ENCODE data around the gene CHTF18. TPM values are rescaled to one million over a fixed set of nuclear protein-coding genes. Genes with fewer than 3 reads are reported as not detected.

CHTF18 gene
- total RNA-seq, 1 donor from 2014 or later: 49.7 TPM

- TF ChIP-seq CTCF (conservative IDR thresholded peaks at IDR 0.05; ENCODE audit: low read depth, low read length): no peak
Observed at GRCh38 chr16:764848-765487, 23.5 kb upstream of the CHTF18 start.

GRCh38 chr16:765488-765865 lies 22.9 kb upstream of the CHTF18 start:
- DNase-seq (ENCODE audit: low read depth): no peak
- H3K4me3 ChIP-seq (ENCODE audit: low read depth, low read length): no peak overlapping the region
- no peak for TF ChIP-seq CTCF (conservative IDR thresholded peaks at IDR 0.05; ENCODE audit: low read depth, low read length)

More at GRCh38 chr16:764848-765487, 23.5 kb upstream of the CHTF18 start:
- no peak overlapping the region for H3K4me3 ChIP-seq (ENCODE audit: low read depth, low read length)
- no peak for DNase-seq (ENCODE audit: low read depth)

- DNase-seq (ENCODE audit: low read depth): no peak
Observed at GRCh38 chr16:766008-766819, 22.2 kb upstream of the CHTF18 start.

DNA sequence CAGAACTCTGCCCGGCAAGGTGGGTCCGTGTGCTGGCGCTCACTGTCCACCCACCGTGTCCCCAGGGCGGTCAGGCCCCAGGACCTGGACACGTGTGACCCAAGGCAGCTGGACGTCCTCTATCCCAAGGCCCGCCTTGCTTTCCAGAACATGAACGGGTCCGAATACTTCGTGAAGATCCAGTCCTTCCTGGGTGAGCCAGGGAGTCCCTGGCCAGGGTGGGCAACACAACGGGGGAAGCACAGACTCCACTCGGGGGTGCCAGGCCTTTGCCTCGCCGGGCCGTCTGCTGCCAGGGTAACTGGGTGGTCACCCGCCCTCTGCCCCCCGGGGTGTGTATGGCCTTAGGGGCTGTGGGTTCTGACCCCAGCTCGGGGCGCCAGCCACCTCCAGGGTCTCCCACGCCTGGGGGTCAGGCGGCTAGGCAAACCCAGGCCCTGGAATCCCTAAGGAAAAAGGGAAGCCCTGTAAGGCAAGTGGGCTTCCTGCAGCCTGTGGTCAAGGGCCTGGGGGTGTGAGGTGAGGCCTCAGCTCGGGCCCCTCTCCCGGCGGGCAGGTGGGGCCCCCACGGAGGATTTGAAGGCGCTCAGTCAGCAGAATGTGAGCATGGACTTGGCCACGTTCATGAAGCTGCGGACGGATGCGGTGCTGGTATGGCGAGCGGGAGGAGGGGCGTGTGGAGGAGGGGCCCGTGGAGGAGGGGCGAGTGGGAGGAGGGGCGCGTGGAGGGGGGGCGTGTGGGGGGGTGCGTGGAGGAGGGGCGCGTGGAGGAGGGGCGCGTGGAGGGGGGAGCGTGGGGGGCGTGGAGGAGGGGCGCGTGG lies 21.4 kb upstream of the CHTF18 start:
- DNase-seq (ENCODE audit: low read depth): no peak
- no peak overlapping the region for H3K4me3 ChIP-seq (ENCODE audit: low read depth, low read length)

More at GRCh38 chr16:766008-766819, 22.2 kb upstream of the CHTF18 start:
- no peak for TF ChIP-seq CTCF (conservative IDR thresholded peaks at IDR 0.05; ENCODE audit: low read depth, low read length)
- H3K4me3 ChIP-seq (ENCODE audit: low read depth, low read length): no peak overlapping the region

GRCh38 chr16:767743-768235 lies 20.6 kb upstream of the CHTF18 start:
- no peak for TF ChIP-seq CTCF (conservative IDR thresholded peaks at IDR 0.05; ENCODE audit: low read depth, low read length)
- no peak for DNase-seq (ENCODE audit: low read depth)

More for the DNA sequence above, 21.4 kb upstream of the CHTF18 start:
- no peak for TF ChIP-seq CTCF (conservative IDR thresholded peaks at IDR 0.05; ENCODE audit: low read depth, low read length)

GRCh38 chr16:768428-768827 lies 20.0 kb upstream of the CHTF18 start:
- TF ChIP-seq CTCF (conservative IDR thresholded peaks at IDR 0.05; ENCODE audit: low read depth, low read length): no peak
- no peak overlapping the region for H3K4me3 ChIP-seq (ENCODE audit: low read depth, low read length)
- DNase-seq (ENCODE audit: low read depth): no peak

More at GRCh38 chr16:767743-768235, 20.6 kb upstream of the CHTF18 start:
- H3K4me3 ChIP-seq (ENCODE audit: low read depth, low read length): no peak overlapping the region

Data from epithelial cell of proximal tubule (primary cell).